Activated CD8-positive, alpha-beta T cell treated with anti-CD3 and anti-CD28 coated beads for 36 hours (primary cell): Measurements from ENCODE around the gene GRAP2. TPM values are rescaled to one million over a fixed set of nuclear protein-coding genes. Genes with fewer than 3 reads are reported as not detected.
A peak's percentile ranks its signal among the peaks of the same experiment; 100 is the strongest.
"Not testable (repeated sequence)": the region's sequence is repeated elsewhere in the genome, so short reads cannot be mapped to it uniquely, and the experiment has no call there.

Experiments
- ATAC-seq: fragments of 200-7000 bp; cut with Tn5 transposase; one replicate; pipeline ENCODE4 v1.10.0; 2021; ENCODE audit warnings: mild to moderate bottlenecking, moderate library complexity
- CTCF ChIA-PET: fragments of 350-600 bp; sonication (Branson Sonifier 250); formaldehyde crosslinking; loops from one replicate; lab custom pipeline; 2021; ENCODE audit warnings: antibody characterized with exemption; lab: Charles Lee
- POLR2A ChIA-PET: fragments of 350-600 bp; sonication (Branson Sonifier 250); formaldehyde crosslinking; loops from one replicate; lab custom pipeline; 2021; ENCODE audit warnings: antibody characterized with exemption; lab: Charles Lee
- DNase-seq: peaks from one replicate; pipeline ENCODE4 v3.0.0-alpha.2; 2020
- H3K27ac Mint-ChIP-seq: one replicate; pipeline ENCODE4 v1.8.0; 2021; ENCODE audit warnings: mild to moderate bottlenecking, mixed read lengths
- H3K27me3 Mint-ChIP-seq: one replicate; pipeline ENCODE4 v1.8.0; 2021; ENCODE audit warnings: mixed read lengths
- H3K36me3 Mint-ChIP-seq: one replicate; pipeline ENCODE4 v1.8.0; 2021; ENCODE audit warnings: low read depth, mixed read lengths
- H3K4me1 Mint-ChIP-seq: one replicate; pipeline ENCODE4 v1.8.0; 2021; ENCODE audit warnings: low read depth, mixed read lengths
- H3K4me3 Mint-ChIP-seq: one replicate; pipeline ENCODE4 v1.8.0; 2021; ENCODE audit warnings: mild to moderate bottlenecking, moderate library complexity, mixed read lengths
- H3K9me3 Mint-ChIP-seq: one replicate; pipeline ENCODE4 v1.8.0; 2021; ENCODE audit warnings: mixed read lengths
- intact Hi-C: fragments of 100-400 bp; cut with micrococcal nuclease; formaldehyde crosslinking; loops from one replicate; pipeline ENCODE4 v1.10.0; 2022
- total RNA-seq, 2 experiments: library from RNA; stranded (reverse); gene quantifications; one replicate each; pipeline ENCODE4 v1.2.3, GENCODE V29; 2021
- TF ChIP-seq, protein P1 (sequence below): fragments of 200-600 bp; IDR thresholded peaks from one replicate; pipeline ENCODE4 v1.8.0; 2022; ENCODE audit warnings: antibody characterized with exemption, mild to moderate bottlenecking

GRAP2 gene
- total RNA-seq, 2 experiments from 2014 or later: 83.2 to 86.8 TPM

DNA sequence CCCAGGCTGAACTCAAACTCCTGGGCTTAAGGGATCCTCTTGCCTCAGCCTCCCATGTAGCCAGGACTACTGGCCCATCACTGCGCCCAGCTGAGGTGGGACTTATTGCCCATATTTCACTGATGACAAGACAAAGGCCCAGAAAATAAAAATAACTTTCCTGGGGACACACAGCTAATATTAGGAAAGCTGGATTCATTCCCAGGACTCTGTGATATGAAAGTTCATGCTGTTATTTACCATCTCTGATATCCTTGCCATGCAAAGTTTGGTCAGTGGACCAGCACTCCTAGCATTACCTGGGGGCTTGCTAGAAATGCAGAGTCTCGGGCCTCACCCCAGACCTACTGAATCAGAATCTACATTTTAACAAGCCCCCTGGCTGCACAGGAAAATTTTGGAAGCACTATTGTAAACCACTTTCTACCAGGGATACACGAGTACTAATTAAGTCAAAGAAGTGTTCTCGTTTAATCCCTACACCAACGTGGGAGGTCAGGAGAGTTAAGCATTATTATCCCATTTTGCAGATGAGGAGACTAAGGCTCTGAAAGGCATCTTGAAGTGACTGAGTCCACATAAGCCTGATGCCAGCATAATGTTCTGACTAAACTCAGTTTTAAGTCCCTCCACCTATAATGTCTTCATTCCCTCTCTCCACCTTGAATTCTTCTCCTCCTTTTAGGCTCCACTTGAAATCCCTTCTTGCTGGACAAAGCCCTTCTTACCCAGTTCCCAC, 91.4 kb downstream of the GRAP2 start:
- no peak for ATAC-seq
- POLR2A ChIA-PET: interaction anchor here (2.7 kb wide), 1 partner anchor 9 kb away, joined by 16 read pairs; no protein-coding TSS in a partner anchor
- TF ChIP-seq, protein P1, sequence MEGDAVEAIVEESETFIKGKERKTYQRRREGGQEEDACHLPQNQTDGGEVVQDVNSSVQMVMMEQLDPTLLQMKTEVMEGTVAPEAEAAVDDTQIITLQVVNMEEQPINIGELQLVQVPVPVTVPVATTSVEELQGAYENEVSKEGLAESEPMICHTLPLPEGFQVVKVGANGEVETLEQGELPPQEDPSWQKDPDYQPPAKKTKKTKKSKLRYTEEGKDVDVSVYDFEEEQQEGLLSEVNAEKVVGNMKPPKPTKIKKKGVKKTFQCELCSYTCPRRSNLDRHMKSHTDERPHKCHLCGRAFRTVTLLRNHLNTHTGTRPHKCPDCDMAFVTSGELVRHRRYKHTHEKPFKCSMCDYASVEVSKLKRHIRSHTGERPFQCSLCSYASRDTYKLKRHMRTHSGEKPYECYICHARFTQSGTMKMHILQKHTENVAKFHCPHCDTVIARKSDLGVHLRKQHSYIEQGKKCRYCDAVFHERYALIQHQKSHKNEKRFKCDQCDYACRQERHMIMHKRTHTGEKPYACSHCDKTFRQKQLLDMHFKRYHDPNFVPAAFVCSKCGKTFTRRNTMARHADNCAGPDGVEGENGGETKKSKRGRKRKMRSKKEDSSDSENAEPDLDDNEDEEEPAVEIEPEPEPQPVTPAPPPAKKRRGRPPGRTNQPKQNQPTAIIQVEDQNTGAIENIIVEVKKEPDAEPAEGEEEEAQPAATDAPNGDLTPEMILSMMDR: no peak
- H3K9me3 Mint-ChIP-seq: no peaks in the 10 kb centered on the region
- no peaks in the 10 kb centered on the region for H3K36me3 Mint-ChIP-seq
- H3K27ac Mint-ChIP-seq: no peak overlapping the region
- no peak overlapping the region for H3K4me3 Mint-ChIP-seq
- intact Hi-C loops: no loop called here
- CTCF ChIA-PET: interaction anchor here (2.0 kb wide), 1 partner anchor 33 kb away, joined by 12 read pairs; no protein-coding TSS in a partner anchor
- H3K27me3 Mint-ChIP-seq: peaks cover 14% of the 10 kb centered on the region
- DNase-seq: no peak
- H3K4me1 Mint-ChIP-seq: peaks cover 16% of the 10 kb centered on the region

DNA sequence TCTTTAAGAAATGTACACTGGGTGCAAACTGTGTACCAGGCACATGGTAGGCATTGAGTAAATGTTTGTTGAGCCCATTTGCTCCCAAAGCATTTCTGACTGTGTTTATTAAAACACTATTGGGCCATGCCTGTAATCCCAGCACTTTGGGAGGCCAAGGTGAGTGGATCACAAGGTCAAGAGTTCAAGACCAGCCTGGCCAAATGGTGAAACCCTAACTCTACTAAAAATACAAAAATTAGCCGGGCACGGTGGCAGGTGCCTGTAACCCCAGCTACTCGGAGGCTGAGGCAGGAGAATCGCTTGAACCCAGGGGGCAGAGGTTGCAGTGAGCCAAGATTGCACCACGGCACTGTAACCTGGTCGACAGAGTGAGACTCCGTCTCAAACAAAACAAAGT, 92.0 kb downstream of the GRAP2 start:
- DNase-seq, H3K27ac Mint-ChIP-seq, H3K9me3 Mint-ChIP-seq, intact Hi-C loops, H3K4me3 Mint-ChIP-seq, ATAC-seq, H3K36me3 Mint-ChIP-seq: not testable (repeated sequence)
- POLR2A ChIA-PET: interaction anchor here (1.6 to 2.7 kb wide), 3 partner anchors 9 to 50 kb away, joined by 6 to 16 read pairs (median 7); no protein-coding TSS in a partner anchor
- CTCF ChIA-PET: interaction anchor here (2.0 to 2.5 kb wide), 2 partner anchors 18 to 32 kb away, joined by 11 to 12 read pairs; no protein-coding TSS in a partner anchor
- peaks cover 17% of the 10 kb centered on the region for H3K27me3 Mint-ChIP-seq
- peaks cover 16% of the 10 kb centered on the region for H3K4me1 Mint-ChIP-seq

GRCh38 chr22:39994041-39994565, 93.2 kb downstream of the GRAP2 start:
- Mint-ChIP-seq H3K27ac (peak overlapping the region; percentile 74), H3K36me3 (no peaks in the 10 kb centered on the region), H3K27me3 (peaks cover 12% of the 10 kb centered on the region), H3K9me3 (no peaks in the 10 kb centered on the region), H3K4me1 (peaks cover 16% of the 10 kb centered on the region), H3K4me3 (peak overlapping the region; percentile 62)
- peak; percentile 86 for DNase-seq
- ATAC-seq: peak; percentile 79
- TF ChIP-seq, protein P1: no peak
- ChIA-PET CTCF (interaction anchor here (0.6 to 2.5 kb wide), 11 partner anchors 9 to 485 kb away, joined by 3 to 12 read pairs (median 3); no protein-coding TSS in a partner anchor), POLR2A (interaction anchor here (0.6 to 2.7 kb wide), 17 partner anchors 8 to 931 kb away, joined by 3 to 16 read pairs (median 4); partner anchors contain the start of gene TMA7B)
- intact Hi-C loops: no loop called here

DNA sequence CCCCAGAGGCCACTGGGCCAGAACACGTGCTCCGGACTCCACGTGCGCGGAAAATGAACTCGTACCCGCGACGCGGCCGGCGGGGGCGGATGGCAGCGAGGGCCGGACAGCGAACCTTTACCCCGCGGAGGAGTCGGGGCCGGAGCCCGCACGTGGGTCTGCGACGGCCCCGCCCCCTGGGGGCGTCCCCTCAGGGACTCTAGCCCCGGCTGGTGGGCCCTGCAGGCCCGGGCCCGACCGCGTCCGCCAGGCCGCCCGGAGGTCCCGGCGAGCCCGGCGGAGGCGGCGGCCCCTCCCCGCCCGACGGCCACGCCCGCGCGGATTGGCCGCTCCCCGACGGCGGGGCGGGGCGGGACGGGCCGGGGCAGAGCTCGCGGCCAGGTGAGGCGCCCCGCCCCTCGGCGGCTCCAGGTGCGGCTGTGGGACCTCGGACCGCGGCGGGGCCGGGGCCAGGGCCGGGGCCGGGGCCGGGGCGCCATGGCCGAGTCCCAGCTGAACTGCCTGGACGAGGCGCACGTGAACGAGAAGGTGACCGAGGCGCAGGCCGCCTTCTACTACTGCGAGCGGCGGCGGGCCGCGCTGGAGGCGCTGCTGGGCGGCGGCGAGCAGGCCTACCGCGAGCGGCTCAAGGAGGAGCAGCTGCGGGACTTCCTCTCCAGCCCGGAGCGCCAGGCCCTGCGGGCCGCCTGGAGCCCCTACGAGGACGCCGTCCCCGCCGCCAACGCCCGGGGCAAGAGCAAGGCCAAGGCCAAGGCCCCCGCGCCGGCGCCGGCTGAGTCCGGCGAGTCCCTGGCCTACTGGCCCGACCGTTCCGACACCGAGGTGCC, 93.9 kb downstream of the GRAP2 start, which contains the start of gene FAM83F:
FAM83F (plus strand) TSS at position 389 of the 827 bp plus-strand sequence; CDS start at position 478, 89 bp downstream.
- DNase-seq (peak; percentile 36), ATAC-seq (peak; percentile 73)
- Mint-ChIP-seq H3K9me3 (no peaks in the 10 kb centered on the region), H3K27me3 (peaks cover 12% of the 10 kb centered on the region), H3K4me3 (peak within 1 kb of the TSS; percentile 62), H3K36me3 (no peaks in the 10 kb centered on the region), H3K4me1 (peaks cover 16% of the 10 kb centered on the region), H3K27ac (peak within 1 kb of the TSS; percentile 74)
- CTCF ChIA-PET: interaction anchor here (0.6 to 3.2 kb wide), 10 partner anchors 9 to 485 kb away, joined by 3 to 19 read pairs (median 4); no protein-coding TSS in a partner anchor
- intact Hi-C loops: no loop called here
- TF ChIP-seq, protein P1: no peak
- POLR2A ChIA-PET: interaction anchor here (0.6 to 2.7 kb wide), 16 partner anchors 9 to 135 kb away, joined by 3 to 16 read pairs (median 4); partner anchors contain the start of gene TMA7B
